GM06990 (cell line): Measurements from ENCODE around the gene SLCO3A1.

Experiments used
- DNase-seq: peaks from one replicate; pipeline ENCODE4 v3.0.0-alpha.2; 2011; ENCODE audit not compliant: insufficient read length; ENCODE audit errors: extremely low read depth
- H3K27me3 ChIP-seq: replicated peaks from 2 replicates; pipeline ENCODE4 v1.6.0; 2011; ENCODE audit warnings: low read length; ENCODE audit not compliant: control insufficient read depth, insufficient read depth
- H3K36me3 ChIP-seq: 2 replicates; pipeline ENCODE4 v1.5.1; 2011; ENCODE audit warnings: low read length; ENCODE audit not compliant: control insufficient read depth, insufficient read depth
- H3K4me3 ChIP-seq: replicated peaks from 2 replicates; pipeline ENCODE4 v1.5.1; 2011; ENCODE audit warnings: low read depth, mild to moderate bottlenecking, control low read depth, low read length
- TF ChIP-seq, protein P1 (sequence below): IDR thresholded peaks from 2 replicates; pipeline ENCODE4 v1.5.1; 2011; ENCODE audit warnings: low read length, control low read depth, mild to moderate bottlenecking, inconsistent platforms; ENCODE audit not compliant: insufficient read depth, poor library complexity, severe bottlenecking

SLCO3A1 gene

DNA sequence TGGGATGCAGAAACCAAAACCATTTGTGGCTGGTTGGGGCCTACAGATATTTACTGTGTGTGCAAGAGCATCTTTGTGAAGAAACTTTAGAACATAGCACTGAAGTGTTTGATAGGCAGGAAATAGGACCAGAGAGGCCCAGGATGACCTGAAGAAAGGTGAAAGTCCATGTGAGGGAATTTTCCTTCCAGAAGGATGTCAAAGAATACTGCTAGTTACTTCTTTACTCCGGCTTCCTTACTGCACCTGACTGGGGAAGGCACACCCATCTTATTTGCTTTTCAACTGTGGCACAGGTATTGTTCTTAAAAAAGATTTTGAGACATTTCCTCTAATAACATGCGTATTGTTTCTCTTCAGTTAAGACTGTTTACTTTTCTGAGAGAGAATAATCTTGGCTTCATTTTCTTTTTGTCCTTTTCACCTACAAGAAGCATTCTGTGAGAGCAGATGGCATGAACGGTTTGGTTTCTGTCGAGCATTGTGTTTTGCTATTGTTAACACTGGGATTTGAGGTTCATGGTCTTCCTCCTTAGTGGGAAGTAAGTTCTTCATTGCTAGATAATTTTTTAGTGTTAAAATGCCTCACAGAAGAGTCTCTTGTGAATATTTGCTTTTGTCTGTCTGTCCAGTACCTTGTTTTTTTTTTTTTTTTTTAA is 71.5 kb downstream of the SLCO3A1 start:
- TF ChIP-seq, protein P1, sequence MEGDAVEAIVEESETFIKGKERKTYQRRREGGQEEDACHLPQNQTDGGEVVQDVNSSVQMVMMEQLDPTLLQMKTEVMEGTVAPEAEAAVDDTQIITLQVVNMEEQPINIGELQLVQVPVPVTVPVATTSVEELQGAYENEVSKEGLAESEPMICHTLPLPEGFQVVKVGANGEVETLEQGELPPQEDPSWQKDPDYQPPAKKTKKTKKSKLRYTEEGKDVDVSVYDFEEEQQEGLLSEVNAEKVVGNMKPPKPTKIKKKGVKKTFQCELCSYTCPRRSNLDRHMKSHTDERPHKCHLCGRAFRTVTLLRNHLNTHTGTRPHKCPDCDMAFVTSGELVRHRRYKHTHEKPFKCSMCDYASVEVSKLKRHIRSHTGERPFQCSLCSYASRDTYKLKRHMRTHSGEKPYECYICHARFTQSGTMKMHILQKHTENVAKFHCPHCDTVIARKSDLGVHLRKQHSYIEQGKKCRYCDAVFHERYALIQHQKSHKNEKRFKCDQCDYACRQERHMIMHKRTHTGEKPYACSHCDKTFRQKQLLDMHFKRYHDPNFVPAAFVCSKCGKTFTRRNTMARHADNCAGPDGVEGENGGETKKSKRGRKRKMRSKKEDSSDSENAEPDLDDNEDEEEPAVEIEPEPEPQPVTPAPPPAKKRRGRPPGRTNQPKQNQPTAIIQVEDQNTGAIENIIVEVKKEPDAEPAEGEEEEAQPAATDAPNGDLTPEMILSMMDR, result no peak
- Histone ChIP-seq H3K4me3 (no peak overlapping the region), H3K36me3 (no peaks in the 10 kb centered on the region), H3K27me3 (no peaks in the 10 kb centered on the region; the same call in 1 of the 2 replicates)
- DNase-seq, result no peak

DNA sequence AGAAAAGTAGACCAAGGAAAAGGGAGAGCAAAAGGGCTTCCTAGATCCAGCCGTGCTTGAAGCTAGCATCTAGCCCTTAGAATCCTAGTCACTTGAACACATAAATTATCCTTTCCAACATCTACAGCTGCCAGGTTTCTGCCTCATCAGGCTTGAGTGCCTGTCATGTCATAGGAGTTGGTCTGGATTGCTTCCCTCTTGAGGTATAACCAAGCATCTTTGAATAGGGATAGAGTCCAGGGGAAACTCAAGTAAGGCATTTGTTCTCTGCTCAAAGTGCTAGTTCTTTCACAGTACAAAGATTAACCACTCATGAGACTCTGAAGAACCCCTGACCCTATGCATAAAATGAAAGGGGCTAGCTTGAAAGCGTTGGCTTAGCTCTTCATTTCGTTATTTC is 72.3 kb downstream of the SLCO3A1 start:
- H3K36me3 ChIP-seq, result no peaks in the 10 kb centered on the region
- TF ChIP-seq, protein P1, result no peak

DNA sequence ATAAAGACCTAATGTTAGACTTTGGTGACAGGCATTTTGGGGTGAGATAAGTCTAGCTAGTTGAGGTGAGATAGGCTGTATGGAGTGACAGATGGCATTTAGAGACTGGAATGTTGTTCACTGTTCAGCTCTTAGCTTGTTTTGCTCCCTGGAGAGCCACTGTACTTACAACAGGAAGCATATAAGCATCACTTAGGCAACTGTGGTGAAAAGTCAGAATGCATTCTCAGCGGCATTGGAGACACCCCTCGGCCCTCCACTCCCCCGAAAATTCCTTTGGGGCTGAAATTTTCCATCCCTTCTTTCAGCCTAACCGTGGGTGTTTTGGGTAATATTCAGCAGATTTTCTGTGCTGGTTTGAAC is 73.4 kb downstream of the SLCO3A1 start:
- no peak for DNase-seq
- Histone ChIP-seq H3K27me3 (no peaks in the 10 kb centered on the region; the same call in 1 of the 2 replicates), H3K36me3 (no peaks in the 10 kb centered on the region), H3K4me3 (no peak overlapping the region)
- TF ChIP-seq, protein P1, result no peak

More for the DNA sequence above, 72.3 kb downstream of the SLCO3A1 start:
- DNase-seq, result no peak
- Histone ChIP-seq H3K27me3 (no peaks in the 10 kb centered on the region; the same call in 1 of the 2 replicates), H3K4me3 (no peak overlapping the region)

DNA sequence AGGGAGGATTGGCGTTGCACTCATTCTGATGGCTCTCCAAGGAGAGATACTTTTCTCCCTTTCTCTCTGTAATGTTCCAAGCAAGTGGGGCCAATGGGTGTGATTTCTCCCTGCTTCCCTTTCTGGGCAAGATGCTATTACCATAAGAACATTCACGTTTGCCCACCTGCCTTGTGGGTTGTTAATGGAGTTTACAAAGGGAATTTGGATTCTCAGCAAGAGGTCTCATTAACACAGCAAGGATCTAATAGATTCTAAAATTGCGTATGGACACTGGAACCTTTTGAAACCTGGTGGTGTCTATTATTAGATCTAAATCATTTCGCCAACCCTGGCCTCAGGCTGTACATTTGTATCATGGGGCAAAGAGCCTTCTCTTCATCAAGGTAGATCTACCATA is 74.1 kb downstream of the SLCO3A1 start:
- H3K4me3 ChIP-seq, result no peak overlapping the region

DNA sequence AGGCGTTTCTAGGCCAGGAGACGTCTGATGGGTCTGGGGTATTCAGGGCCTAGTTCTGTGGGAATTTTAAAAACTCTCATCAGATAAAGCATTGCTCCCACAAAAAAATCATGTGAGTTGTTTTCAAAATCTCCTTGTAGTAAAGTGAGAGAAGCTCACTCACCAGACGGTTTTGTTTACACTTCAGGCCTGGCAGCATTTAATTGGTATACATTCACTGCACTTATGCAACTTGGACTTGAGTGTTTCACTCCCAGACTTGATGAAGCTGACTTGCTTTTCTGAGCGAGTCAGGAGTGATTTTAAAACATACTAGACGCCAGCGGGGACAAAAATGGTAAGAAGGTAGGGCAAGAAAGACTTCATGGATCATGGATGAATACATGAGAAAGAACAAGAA is 75.2 kb downstream of the SLCO3A1 start:
- no peak for DNase-seq
- no peaks in the 10 kb centered on the region for H3K36me3 ChIP-seq
- TF ChIP-seq, protein P1, result no peak
- H3K4me3 ChIP-seq, result no peak overlapping the region
- no peaks in the 10 kb centered on the region; the same call in 1 of the 2 replicates for H3K27me3 ChIP-seq

More for the DNA sequence above, 74.1 kb downstream of the SLCO3A1 start:
- Histone ChIP-seq H3K27me3 (no peaks in the 10 kb centered on the region; the same call in 1 of the 2 replicates), H3K36me3 (no peaks in the 10 kb centered on the region)
- no peak for DNase-seq
- TF ChIP-seq, protein P1, result no peak
